GM19452 (cell line): Measurements from ENCODE around the gene PSMB11.
"Not testable (repeated sequence)": the region's sequence is repeated elsewhere in the genome, so short reads cannot be mapped to it uniquely, and the experiment has no call there.

Source experiments
- ATAC-seq: cut with Tn5 transposase; IDR thresholded peaks from one replicate; pipeline ENCODE4 v1.9.1; 2021; ENCODE audit not compliant: unreplicated experiment

The PSMB11 gene

GRCh38 chr14:23013054-23013748 is 28.8 kb upstream of the PSMB11 start:
- no peak for ATAC-seq

GRCh38 chr14:23013749-23014054 is 28.3 kb upstream of the PSMB11 start:
- ATAC-seq = not testable (repeated sequence)

GRCh38 chr14:23015618-23016017 is 26.4 kb upstream of the PSMB11 start:
- ATAC-seq = no peak

GRCh38 chr14:23017091-23017490 is 24.9 kb upstream of the PSMB11 start:
- ATAC-seq = no peak

GRCh38 chr14:23018107-23018506 is 23.9 kb upstream of the PSMB11 start:
- no peak for ATAC-seq

GRCh38 chr14:23020143-23021128 is 21.6 kb upstream of the PSMB11 start:
- no peak for ATAC-seq

GRCh38 chr14:23021434-23021833 is 20.6 kb upstream of the PSMB11 start:
- no peak for ATAC-seq

GRCh38 chr14:23021889-23022442 is 20.0 kb upstream of the PSMB11 start:
- ATAC-seq = no peak

GRCh38 chr14:23023022-23023794 is 18.8 kb upstream of the PSMB11 start:
- ATAC-seq = no peak

- no peak for ATAC-seq
Measured at GRCh38 chr14:23023795-23024152, 18.2 kb upstream of the PSMB11 start.

GRCh38 chr14:23024612-23025075 is 17.4 kb upstream of the PSMB11 start:
- ATAC-seq = no peak

- no peak for ATAC-seq
Measured at GRCh38 chr14:23025151-23025814, 16.7 kb upstream of the PSMB11 start.

GRCh38 chr14:23028799-23029198 is 13.2 kb upstream of the PSMB11 start:
- no peak for ATAC-seq

- no peak for ATAC-seq
Measured at GRCh38 chr14:23030936-23031335, 11.1 kb upstream of the PSMB11 start.

- ATAC-seq = no peak
Measured at GRCh38 chr14:23033251-23033727, 8.7 kb upstream of the PSMB11 start.

- ATAC-seq = no peak
Measured at GRCh38 chr14:23033801-23034497, 8.1 kb upstream of the PSMB11 start.

GRCh38 chr14:23034498-23035302 is 7.3 kb upstream of the PSMB11 start, which contains the start of gene PSMB5:
PSMB5 (minus strand) TSS chr14:23034900; CDS start chr14:23034881, 19 bp downstream.
- ATAC-seq = peak; percentile 93

GRCh38 chr14:23035303-23036144 is 6.5 kb upstream of the PSMB11 start:
- ATAC-seq = no peak
